Activated gamma-delta T cell treated with anti-CD3 and anti-CD28 coated beads, Interleukin-2, amount 50 U/mL, for 16 hours (primary cell): ENCODE measurements around the gene SLC13A3.

Experiments used
- DNase-seq: peaks from one replicate; pipeline ENCODE4 v3.0.0-alpha.2; 2020; ENCODE audit warnings: low read depth

SLC13A3 gene

GRCh38 chr20:46631874-46632446 is 19.3 kb downstream of the SLC13A3 start:
- DNase-seq: no peak

- DNase-seq: no peak
Observed at GRCh38 chr20:46631212-46631869, 19.9 kb downstream of the SLC13A3 start.

DNA sequence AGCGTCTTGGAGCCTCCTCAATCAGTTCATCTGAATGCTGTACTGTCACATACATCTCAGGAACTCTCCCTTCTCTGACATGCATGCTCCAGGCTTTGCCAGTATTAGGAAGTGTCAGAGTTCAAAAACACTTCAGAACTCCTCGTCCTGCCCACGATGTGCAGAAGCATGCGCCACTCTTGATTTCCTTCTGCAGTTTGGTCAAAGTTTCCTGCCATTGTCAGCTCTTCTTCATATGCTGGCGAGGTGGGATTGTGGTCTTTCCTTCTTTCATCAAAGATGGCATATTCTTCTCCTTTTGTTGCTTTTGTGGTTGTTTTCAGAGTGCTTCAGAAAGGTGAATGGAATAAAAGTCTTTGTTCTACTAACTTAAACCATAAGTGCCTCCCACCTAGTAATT is 21.0 kb downstream of the SLC13A3 start:
- no peak for DNase-seq

DNA sequence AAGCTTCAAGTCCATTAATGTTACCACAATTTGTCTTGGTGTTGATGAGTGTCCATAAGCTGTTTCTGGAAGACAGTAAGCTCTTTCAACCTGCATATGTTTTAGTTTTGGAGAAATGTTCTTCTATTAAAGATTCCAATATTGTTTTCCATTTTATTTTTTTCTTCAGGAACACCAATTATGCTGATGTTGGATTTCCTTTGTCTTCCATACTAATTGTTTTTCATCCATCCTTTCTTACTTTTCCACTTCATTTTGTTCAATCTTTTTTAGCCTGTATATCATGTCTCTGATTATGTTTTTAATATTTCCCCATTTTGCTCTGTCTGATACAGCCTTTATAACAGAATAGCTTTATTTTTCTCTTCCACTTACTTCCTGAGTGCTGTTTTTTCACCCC is 21.9 kb downstream of the SLC13A3 start:
- no peak for DNase-seq

DNA sequence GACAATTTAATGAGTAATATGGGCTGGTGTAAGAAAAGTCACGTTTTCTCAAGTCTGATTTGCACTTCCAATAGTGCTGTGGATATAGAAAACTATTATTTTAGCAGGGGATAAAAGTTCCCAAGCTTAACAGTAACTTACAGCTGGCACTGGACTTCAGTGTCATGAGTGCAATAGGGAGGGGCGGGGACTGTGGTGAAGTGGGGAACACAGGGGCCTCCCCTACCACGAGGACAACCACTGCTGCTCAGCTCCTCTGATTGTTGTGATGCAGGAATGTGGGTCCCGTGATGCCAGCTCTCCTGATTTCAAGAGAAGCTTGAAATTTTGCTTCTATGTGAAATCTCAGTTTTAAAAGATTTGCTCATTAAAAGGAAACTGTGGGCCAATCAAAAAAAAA is 24.0 kb downstream of the SLC13A3 start:
- DNase-seq: no peak

DNA sequence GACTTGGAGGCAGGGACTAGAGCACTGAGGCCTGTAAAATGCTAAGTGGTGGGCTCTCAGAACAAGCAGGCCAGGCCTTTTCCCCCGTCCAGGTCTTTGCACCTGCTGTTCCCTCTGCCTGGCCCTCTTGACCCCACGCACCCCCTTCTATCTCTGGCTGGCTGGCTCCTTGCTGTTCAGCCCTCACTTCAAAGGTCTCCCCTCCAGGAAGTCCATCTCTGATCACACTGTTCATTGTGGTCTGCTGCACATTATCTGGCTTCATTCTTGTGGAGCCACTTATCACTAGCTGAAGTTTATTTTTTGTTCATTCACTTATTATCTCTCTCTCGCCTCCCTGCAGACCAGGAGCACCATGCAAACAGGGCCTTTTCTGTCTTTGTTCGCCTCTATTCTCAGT is 24.5 kb downstream of the SLC13A3 start:
- DNase-seq: no peak

DNA sequence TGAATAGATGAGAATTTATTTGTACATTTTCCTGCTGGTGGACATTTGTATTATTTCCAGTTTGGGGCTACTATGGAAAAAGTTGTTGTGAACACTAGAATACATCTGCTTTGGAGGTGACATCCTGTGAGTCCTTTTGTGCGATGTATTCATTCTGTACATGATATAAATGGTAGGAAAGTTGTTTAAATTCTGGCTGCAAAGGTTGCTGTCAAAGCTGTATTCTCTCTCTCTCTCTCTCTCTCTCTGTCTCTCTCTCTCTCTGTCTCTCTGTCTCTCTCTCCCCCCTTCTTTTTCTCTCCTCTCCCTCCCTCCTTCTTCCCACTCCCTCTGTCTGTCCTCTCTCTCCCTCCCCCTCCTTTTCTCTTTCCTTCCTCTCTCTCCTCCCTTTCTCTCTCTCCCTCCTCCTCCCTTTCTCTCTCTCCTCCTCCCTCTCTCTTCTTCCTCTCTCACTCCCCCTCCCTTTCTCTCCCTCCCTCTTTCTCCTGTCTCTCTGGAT is 25.3 kb downstream of the SLC13A3 start:
- DNase-seq: no peak

DNA sequence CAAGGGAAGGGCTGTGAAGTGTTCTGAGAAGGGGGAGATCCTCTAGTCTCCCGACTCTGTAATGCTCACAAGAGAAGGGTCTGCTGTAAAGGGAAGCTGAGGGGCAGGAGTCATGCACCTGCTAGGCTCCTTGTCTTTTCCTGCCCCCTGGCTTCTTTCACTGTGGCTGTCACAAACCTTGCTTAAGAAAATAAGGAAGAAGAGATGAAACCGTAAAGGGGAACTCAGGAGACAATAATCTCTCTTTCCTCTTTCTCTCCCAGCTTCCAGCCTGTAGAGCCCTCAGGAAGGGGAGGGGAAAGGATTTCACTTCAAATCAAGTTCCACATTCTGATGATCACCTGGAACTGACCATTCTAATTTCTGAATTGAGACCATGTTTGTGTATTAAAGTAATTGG is 26.3 kb downstream of the SLC13A3 start:
- no peak for DNase-seq

GRCh38 chr20:46622165-46622564 is 29.1 kb downstream of the SLC13A3 start:
- DNase-seq: no peak

DNA sequence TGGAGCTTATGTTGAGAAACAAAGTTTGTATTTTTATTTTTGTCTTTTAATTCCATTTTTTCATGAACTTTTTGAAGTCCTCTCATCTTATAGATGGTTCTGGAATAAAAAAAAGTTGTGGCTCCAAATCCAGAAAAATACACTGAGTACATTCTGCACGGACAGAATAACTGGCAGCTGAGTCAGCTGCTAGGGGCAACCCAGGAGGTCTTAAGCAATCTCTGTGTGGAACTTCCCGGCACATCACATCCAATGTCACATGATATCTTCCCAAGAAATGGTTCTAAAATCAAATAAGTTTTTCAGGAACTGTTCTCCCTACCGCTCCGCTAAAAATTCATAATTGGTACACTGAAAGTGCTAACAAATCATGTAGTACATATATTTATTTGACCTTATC is 29.8 kb downstream of the SLC13A3 start:
- DNase-seq: no peak

DNA sequence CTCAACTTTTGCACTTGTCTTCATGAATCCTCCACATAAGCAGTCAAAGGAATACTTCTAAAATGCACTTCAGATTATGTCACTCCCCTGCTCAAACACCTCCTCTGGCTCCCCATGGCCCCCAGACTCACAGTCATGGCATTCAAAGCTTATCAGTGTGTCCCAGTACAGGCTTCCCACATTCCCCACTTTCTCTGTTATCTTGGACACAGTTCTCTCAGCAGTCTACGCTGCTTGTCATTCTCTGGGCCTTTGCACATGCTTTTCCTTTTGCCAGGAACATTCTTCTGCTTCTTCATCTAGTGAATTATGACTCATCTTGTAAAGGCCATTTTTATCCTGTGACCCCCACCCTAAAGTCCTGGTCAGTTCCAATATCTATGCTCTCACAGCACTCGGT is 31.8 kb downstream of the SLC13A3 start:
- no peak for DNase-seq

GRCh38 chr20:46618316-46619100 is 32.8 kb downstream of the SLC13A3 start:
- DNase-seq: no peak

GRCh38 chr20:46614503-46614902 is 36.8 kb downstream of the SLC13A3 start:
- DNase-seq: no peak

DNA sequence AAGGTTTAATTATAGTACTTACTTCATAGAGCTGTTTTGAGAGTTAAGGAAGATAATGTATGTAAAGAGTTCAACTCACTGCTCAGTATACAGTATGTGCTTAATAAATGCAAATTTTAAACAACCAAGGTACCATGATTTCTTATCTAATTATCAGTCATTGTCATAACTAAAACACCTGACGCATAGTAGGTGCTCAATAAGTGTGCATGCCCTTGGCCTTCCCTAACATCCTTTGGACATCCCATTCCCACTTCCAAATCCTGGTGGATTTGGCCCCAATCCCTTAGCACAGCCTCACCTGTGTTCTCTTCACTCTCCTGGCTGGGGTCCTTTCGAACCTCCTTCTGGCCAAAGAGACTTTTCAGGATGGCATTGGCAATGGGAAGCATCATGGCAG is 41.1 kb downstream of the SLC13A3 start:
- DNase-seq: no peak

GRCh38 chr20:46609043-46609442 is 42.2 kb downstream of the SLC13A3 start:
- DNase-seq: no peak

GRCh38 chr20:46607849-46608497 is 43.3 kb downstream of the SLC13A3 start:
- DNase-seq: no peak

- no peak for DNase-seq
Observed at GRCh38 chr20:46607191-46607848, 43.9 kb downstream of the SLC13A3 start.

- no peak for DNase-seq
Observed at GRCh38 chr20:46606817-46607190, 44.5 kb downstream of the SLC13A3 start.

- no peak for DNase-seq
Observed at GRCh38 chr20:46605978-46606816, 45.1 kb downstream of the SLC13A3 start.

GRCh38 chr20:46605181-46605580 is 46.1 kb downstream of the SLC13A3 start:
- no peak for DNase-seq

DNA sequence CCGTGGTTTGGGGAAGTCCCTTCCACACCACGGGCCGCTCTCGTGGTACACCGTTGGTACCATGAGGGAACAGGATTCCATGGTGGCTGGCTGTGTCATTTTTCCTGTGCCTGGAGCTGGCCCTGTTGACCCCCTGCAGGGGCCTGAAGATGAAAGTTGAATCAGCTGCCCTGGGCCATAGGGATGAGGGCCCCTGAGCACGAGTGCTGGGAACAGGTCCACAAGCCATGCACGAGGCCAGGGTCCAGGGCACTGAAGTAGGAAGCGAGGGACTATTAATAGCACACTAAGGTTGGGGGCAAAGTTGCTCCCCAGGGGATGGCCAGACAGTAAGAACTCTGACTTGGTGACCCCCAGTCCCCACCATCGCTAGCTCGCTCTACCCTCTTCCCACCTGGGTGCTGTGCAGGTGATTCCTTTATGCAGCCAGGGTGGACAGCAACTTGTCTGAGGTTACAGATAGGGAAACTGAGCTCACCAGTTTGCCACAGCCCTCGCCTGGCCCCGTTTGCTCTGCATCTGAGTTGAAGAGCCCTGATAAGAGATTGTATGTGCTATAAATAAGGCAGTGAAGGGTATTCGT is 46.6 kb downstream of the SLC13A3 start:
- DNase-seq: no peak
